GM21447 (cell line): ENCODE measurements around the gene SORCS1.

Experiments used
- ATAC-seq: cut with Tn5 transposase; IDR thresholded peaks from one replicate; pipeline ENCODE4 v1.9.1; 2021; ENCODE audit not compliant: unreplicated experiment

SORCS1 gene

DNA sequence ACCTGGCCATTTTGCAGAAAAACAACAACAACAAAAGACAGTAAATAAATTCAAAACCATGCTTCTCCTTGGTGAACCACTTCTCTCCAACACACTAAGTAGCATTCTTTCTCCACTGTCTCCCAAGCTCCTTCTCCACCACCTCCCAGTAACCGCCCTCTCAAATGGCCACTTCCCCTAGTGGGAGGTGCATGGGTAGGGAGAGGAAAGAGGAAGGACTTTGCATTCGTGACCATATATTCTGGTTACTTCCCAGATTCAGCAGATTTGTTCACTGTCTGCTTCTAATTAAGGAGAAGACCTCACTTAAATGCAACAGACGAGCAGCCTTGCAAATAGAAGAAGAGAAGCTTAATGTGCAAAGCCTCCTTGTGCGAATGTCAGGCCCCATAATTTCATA, 166.8 kb downstream of the SORCS1 start:
- ATAC-seq: no peak

DNA sequence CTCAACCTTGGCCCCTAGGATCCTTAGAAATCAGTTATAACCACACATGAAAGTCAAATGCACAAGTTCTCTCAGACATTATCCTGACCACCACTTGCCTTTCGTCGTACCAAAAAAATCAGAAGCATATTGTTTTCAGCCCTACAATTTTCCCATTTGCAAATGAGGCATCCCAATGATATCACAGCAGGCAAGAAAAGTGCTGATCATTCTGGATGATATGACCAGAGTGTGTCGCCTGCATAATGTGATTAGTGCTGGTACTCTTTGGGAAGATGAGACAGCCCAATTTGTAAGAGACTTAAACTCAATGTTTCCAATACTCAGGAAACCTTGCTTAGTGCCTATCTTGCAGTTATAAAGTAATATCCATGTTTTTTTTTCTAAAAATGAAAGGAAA, 168.0 kb downstream of the SORCS1 start:
- ATAC-seq: no peak

DNA sequence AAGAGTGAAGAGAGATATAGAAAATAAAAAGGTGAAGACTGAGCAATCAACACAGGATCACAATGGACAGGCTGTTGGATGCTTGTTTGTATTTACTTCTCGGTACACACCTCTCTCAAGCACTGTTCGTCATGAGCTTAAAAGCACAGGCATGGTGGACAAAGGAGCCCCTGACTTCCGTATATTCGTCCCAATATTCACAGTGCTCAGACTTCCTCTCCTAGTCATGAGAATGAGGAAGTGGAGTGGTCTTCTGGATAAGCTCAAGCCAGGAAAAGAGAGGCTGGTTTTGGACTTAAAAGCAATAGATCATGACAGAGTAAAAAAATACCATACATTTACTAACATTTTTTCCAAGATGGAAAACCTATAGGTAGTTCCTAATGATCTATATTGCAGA, 172.5 kb downstream of the SORCS1 start:
- no peak for ATAC-seq

DNA sequence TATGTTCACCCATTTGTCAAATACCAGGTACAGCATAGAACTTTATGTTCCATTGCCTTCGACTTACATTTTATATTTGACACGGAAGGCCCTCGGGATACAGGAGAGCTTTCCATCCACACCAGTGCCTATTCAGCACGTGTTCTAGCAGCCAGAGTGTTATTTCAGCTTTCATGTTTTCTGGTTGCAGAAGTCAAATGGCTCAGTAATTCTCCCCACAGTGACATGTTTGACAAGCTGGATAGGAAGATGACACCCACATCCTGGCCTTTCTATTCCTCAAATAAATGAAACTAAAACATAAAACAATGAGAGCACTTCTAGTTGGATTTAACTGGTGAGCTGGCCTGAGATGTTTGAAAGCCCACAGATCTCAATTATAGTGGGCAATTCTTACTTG, 173.4 kb downstream of the SORCS1 start:
- no peak for ATAC-seq

DNA sequence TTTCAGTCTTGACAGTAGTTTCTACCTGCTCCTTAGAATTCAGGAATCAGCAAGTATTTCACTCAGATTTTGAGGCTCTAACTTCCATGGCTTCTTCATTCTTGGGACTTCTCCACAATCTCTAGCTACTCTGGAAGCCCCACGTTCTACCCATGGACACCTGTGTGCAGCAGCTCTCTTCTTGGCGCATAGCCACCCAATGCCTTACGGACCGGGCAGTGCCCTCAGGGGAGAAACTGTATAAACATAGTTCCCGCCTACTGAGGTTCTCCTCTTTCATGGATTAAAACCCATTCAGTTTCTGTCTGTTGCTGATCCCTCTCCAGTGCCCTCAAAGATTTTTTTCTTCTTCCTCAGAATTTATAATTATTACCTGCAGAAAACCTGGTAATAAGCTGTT, 177.1 kb downstream of the SORCS1 start:
- no peak for ATAC-seq

DNA sequence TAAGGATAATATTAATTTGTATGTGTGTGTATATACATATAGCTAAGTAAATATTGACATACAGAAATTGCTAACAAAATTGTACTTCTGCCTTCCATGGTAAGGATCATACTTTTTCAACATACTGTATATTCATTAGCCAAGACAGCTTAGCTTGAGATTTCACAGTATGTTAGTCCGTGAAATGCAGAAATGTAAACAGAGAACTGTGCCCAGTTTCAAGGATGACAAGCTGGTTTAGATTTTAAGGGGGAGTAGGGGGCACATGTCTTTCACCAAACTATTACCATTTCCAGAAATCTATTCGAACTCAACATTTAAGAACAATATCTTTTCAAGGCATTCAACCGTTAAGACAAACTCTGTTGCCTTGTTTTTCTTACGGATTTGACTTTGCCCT, 182.2 kb downstream of the SORCS1 start:
- ATAC-seq: no peak

DNA sequence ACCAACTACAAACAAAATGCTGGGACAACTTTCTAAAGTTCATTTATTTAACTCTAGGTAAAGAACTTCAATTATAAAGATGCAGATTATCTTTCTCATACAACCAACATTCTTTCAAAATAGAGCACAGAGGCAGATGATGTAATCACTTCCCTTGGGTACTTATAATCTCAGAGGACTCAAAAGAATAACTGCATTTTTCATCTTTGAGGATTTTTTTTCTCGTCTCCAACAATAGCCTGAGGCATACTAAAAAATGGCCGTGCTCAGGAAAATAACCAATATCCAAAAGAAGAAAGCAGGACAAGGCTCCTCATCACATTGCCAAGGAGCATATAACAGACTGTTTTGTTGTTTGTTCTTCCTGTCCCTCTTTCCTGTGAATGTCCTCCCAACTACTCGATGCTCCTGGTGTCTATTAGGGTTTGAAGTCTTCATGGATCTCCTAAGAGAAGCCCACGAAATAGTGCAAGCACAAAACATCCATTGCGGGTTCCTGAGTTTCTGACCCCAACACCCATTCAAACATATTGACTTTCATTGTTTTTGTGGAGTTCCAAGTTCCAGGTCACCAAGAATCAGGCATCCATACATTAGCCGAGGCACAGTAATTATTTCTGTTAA, 182.9 kb downstream of the SORCS1 start:
- ATAC-seq: no peak

DNA sequence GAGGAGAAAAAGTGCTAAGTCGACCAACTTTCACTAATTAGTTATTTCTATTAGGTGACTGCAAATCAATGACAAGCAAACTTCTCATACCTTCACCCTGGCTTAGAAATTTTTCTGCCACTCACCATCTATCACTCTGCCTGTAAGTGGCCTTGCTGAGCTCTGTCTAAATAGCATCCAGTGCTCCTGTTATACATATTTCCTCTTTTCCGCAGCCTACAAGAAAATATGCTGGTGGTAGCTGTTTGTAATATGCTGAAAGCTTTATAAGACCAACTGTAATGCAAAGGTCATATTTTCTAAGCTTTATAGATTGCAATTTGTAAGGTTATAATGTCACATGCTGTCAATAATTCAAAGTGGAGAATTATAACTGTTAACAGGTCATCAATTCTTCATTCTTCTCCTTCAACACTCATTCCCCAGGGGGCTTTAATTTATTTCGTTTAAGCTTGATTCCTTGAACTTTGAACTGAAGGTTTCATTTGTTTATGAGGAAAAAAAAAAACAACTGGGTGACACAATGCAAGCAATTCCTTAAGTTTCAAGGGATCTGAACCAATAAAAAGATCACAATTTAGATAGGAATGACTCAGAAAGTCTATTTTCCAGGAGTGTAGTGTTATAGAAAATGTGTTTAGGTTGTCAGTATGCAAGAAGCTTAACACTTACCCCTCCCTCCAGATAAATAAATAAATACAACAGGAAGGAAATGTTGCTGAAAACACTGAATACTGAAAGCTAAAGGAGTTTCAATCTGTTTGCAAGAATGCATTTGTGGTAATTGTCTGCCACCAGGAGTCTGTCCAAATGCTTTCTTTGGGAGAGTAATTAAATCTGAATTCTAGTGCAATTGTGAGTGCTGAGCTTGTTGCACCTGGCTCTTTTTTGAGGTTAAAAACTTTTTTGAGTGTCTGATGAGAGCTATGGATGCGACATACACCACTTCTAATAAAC, 183.7 kb downstream of the SORCS1 start:
- peak; percentile 82 for ATAC-seq

DNA sequence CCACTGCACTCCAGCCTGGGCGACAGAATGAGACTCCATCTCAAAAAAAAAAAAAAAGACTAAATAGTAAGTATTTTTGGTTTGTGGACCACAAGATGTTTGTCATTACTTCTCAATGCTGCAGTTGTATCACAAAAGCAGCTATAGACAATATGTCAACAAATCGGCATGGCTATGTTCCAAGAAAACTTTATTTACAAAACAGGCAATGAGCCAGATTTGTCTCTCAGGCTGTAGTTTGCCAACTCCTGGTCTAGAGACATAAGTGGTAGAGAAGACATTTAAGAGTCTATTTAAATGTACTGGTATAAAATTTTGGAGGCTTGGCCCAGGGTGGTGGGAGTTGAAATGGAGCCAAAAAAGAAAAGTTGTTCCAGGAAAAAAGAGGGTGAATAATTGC, 185.8 kb downstream of the SORCS1 start:
- ATAC-seq: no peak

DNA sequence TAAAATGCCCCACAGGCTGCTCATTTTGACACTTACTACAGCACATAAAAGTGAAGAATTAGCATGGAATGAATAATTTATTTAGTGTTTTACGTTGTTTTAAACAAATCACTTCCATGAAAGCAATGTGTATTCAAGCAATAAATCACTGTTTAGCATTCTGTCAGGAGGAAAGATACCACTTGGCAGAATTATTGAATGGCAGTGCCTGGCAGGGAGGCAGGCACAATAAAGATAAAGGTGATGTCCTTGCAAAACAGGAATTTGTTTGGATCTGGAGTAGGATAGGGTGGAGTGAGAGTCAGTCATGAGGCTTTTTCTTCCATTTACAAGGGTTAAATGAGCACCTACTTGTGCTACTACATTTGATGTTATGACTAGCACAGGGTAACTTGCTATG, 190.8 kb downstream of the SORCS1 start:
- no peak for ATAC-seq

DNA sequence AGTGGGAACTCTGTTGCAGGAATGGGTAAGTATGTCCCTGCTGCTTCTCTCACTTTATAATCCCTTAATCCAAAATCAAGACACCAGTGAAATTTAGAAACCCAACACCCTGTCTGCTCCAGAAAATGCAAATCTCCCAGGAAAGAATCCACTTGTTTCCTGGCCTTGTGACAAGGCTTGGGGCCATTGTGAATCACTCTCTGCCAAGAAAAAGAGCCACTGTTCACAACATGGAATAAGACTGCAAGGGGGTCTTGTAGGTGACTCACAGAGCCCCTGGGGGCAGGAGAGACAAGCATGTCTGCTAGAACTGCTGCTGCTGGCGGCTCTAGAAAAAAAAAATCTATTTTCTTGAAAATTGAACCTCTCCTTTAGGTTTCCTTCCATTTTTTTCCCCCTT, 191.2 kb downstream of the SORCS1 start:
- ATAC-seq: no peak

DNA sequence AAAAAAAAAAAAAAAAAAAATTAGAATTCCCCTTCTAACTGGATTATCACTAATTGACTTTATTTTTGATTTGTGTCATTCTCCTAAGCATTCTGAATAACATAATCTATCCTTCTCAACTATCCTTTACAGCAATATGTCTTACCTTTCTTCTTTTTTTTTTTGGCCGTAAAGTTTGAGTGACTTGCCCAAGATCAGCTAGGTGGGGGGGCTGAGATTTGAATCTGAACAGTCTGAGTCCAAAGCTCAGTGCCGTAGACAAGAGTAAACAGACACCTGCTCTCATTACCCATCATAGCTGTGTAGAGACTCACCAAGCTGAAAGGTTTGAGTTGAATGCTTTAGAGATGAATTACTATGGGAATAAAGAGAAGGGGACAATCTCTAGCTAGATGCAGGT, 192.1 kb downstream of the SORCS1 start:
- no peak for ATAC-seq

DNA sequence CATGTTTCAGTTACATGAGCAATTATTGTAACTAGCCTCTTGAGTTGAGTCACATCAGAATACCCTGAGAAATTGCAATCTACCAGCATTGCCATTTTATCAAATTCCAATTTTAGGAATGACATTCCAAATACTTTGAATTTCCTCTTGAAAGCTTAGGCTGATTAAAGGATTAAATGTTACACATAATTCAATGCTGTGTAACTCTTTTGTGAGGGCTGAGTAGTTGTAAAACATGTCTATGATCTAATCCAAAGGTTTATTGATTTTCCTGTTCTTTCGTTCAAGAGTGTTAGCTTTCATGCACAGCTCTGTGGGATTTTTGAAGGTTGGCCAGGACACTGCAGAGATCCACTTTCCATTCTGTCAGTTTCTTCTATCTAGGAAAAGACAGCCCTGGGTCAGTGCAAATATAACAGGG, 193.1 kb downstream of the SORCS1 start:
- ATAC-seq: no peak

DNA sequence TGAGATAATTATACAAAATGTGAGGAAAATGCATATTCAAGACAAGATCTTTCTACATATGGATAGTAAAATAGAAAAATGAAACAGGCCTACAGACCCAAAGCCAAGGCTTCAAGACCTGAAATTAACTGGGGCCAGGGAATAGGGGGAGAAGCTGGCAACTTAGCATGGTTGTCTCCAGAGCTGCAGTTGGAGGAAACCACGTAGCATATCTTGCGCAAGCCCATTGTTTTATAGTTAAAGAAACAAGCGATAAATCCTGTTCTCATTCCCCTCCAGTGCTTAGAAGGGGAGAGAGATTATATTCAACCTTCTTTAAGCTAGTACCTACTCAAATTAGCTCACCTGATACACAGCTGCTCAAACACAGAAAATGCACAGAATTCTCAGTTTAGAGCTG, 197.1 kb downstream of the SORCS1 start:
- ATAC-seq: no peak

DNA sequence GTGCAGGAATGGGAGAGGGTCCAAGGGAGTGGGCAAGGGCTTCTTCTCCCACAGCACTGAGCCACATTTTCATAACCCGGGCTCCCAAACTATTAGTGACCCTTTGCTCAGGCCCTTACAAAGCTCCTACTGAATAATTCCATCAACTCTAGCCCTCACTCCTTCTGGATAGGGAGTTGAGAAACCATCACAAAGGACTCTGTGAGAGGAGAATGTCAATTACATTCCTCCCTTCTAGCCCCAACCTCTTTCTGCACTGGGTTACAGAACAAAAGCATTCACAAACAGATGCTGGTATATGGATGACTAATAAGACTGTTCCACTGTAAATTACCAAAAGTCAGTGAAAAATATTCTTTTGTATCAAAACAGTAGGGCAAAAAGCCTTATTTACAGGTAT, 203.7 kb downstream of the SORCS1 start:
- ATAC-seq: no peak

DNA sequence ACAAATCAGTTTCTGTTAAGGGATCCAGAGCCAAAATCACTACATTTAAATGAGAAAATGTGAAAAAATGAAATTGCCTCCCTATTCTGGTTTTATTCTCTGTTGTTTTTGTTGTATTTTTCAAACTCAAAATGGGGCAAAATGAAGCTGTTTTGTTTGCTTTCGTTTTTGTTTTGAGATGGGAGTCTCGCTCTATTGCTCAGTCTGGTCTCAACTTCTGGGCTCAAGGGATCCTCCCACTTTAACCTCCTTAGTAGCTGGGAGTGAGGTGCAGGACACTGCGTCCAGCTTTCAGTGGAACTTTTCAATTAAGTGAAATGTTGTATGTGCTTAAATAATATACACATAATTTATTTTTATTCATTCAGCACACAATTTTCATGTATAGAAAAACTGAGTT, 205.0 kb downstream of the SORCS1 start:
- ATAC-seq: no peak

DNA sequence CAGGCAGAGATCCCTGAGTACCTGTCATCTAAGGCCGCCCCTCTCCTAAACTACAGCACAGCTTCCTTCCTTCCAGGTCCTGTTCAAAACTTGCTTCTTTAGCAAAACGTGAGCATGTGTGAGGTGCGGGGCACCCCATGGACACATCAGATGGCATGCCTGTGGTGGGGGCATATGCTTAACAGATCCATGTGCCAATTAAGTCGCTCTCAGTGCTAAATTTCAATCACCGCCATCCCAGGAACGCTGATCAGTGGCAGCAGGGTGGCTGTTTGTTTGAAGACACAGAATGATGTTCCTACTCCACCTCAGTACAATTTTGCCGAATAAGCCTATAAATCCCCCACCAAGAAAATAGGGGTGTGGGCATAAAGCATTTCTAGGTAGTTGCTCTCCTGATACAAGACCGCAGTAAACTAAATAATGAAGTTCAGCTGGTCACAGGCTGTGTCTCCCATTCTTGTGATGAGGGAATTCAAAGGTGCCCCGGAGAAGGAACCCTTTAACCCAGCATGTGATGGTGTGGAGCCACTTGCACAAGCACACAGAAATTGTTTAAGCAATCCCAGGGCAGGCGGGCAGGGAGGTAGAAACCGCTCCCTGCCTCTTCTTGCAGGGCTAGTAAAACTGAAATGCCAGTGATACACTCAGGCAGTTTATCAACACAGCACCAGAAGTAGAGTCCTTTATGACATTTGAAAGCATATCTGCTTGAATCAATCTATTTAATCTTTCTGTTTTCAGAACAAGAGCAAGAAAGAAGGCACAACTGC, 205.7 kb downstream of the SORCS1 start:
- no peak for ATAC-seq

DNA sequence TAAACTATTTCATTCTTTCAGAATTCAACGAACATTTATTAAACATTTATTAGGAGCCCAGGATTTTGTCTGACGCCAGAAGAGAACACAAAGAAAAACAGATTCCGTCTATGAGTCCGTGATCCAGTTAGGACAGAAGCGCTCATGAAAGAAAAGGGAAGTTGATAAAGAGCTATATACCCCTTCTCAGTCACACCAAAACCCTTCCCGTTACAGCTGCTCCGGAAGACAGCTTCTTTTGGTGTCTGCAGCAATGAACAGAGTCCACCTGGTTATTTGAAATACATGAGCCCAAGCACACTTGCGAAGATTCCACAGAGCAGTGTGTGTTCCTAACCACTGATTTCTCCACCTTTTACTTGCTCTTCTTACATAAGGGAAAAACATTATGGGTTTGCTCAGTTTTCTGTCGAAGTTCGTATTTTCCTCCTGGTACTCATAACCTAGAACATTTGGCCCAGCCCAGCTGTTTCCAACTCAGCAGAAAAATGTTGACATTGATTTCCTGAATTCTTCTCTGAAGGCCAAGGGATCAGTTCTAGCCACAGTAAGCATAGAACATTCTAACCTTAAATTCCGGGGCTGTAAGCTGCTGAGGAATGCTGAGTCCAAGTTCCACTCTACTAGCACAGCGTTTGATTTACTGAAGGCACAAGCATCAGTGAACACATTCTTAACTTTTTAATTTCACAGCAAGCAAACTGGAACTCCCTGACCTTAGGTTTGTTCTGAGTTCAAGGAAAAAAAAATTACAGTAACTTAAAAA, 206.5 kb downstream of the SORCS1 start:
- peak; percentile 73 for ATAC-seq

DNA sequence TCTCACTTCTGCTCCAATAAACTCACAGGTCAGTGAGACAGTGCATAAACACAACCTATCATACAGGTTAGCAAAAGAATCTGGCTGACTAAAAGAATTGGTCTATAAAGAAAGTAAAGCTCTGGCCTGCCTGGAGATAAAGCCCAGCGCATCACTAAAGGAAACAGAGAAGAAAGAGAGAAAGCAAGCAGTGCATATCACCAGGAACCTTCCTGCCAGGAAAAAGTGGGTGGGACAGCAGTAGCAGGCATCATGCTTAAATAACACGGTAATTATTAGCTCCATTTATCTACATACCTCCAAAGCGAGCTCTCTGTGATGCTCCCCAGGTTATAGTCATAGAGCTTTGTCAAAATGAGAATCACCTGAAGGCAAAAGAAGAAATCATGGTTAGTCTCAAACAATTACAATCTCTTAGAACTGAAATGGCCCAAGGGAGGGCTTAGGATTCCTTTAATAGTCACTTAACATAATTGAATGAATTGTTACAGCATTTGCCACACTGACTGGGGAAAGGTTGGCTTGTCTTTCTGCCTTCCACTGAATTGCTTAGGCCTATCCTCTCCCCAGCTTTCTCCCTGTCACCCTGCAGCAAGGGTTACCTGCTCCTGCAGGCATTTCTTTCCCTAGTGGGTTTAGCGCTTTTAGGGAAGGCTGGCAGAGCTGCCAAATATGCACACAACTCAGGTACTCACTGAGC, 208.1 kb downstream of the SORCS1 start:
- no peak for ATAC-seq

DNA sequence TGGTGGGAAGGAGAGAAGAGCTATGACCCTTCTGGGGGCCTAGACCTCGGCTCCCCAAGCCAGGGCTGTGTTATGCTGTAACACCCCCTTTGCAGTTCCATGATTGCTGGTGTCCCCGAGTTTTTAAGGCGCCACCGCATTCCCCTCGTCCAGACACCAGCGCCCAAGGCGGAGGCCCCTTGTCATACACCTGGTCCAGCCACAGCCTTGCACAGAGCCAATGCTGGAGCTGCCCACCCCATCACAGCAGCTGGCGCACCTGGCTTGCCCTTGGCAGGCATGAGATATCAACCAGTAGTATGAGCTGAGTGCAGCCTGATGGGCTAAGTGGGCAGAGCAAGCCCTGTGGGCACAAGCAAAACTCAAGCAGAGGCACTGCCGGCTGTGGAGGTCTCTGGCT, 209.4 kb downstream of the SORCS1 start:
- ATAC-seq: no peak
